HCT116 (cell line): ENCODE data around the gene CCDC30.

ENCODE experiments used
- EZH2phosphoT487 ChIP-seq: fragments of 200-600 bp; IDR thresholded peaks from 2 replicates; pipeline ENCODE4 v1.6.1; 2018; ENCODE audit warnings: antibody characterized with exemption, borderline replicate concordance
- POLR2A ChIP-seq: IDR thresholded peaks from 2 replicates; pipeline ENCODE4 v1.7.0; 2011; ENCODE audit warnings: borderline replicate concordance; ENCODE audit not compliant: insufficient read depth, insufficient read length; ENCODE audit errors: extremely low read depth
- TF ChIP-seq, protein P1 (sequence below), 3 experiments: fragments of 200-600 bp in 1 of 3; sonication (generic) in 1 of 3; IDR thresholded peaks in 2 of 3; conservative IDR thresholded peaks in 1 of 3; 2 replicates each; pipeline ENCODE4 v1.5.1; 2012 to 2017; ENCODE audit warnings: low read depth in 2 of 3, low read length in 2 of 3, antibody characterized with exemption in 1 of 3, borderline replicate concordance in 1 of 3, control low read depth in 1 of 3, mild to moderate bottlenecking in 1 of 3, mixed read lengths in 1 of 3, mixed run types in 1 of 3, moderate library complexity in 1 of 3; ENCODE audit not compliant: insufficient read depth in 1 of 3

GRCh38 chr1:42466030-42466429, 2.9 kb downstream of the CCDC30 start:
- TF ChIP-seq, protein P1, sequence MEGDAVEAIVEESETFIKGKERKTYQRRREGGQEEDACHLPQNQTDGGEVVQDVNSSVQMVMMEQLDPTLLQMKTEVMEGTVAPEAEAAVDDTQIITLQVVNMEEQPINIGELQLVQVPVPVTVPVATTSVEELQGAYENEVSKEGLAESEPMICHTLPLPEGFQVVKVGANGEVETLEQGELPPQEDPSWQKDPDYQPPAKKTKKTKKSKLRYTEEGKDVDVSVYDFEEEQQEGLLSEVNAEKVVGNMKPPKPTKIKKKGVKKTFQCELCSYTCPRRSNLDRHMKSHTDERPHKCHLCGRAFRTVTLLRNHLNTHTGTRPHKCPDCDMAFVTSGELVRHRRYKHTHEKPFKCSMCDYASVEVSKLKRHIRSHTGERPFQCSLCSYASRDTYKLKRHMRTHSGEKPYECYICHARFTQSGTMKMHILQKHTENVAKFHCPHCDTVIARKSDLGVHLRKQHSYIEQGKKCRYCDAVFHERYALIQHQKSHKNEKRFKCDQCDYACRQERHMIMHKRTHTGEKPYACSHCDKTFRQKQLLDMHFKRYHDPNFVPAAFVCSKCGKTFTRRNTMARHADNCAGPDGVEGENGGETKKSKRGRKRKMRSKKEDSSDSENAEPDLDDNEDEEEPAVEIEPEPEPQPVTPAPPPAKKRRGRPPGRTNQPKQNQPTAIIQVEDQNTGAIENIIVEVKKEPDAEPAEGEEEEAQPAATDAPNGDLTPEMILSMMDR (IDR thresholded peaks at IDR 0.05 in 2 of 3, conservative IDR thresholded peaks at IDR 0.05 in 1 of 3; ENCODE audit: borderline replicate concordance in 1 of 3, insufficient read depth in 1 of 3, low read depth in 2 of 3, low read length in 2 of 3), result no peak
- TF ChIP-seq EZH2phosphoT487 (no peak), POLR2A (no peak)
